GM23338 (cell line): ENCODE measurements around the gene STARD13.

Source experiments
- CTCF ChIP-seq, 2 experiments: fragments of 200-600 bp in 1 of 2; sonication (generic) in 1 of 2; conservative IDR thresholded peaks; 2 replicates each; pipeline versions ENCODE4 v1.5.1 to v1.6.1; 2016 to 2017; ENCODE audit warnings: antibody characterized with exemption in 2 of 2, low read depth in 2 of 2, mild to moderate bottlenecking in 2 of 2, moderate library complexity in 1 of 2
- EZH2 ChIP-seq: fragments of 200-600 bp; sonication (generic); IDR thresholded peaks from one replicate; pipeline ENCODE4 v1.8.0; 2017; ENCODE audit warnings: antibody characterized with exemption, mild to moderate bottlenecking, low read depth; ENCODE audit not compliant: unreplicated experiment
- POLR2AphosphoS5 ChIP-seq: IDR thresholded peaks from 2 replicates; pipeline ENCODE4 v1.6.1; 2016; ENCODE audit warnings: antibody characterized with exemption, low read depth
- REST ChIP-seq: IDR thresholded peaks from one replicate; pipeline ENCODE4 v1.6.1; 2018; ENCODE audit warnings: antibody characterized with exemption; ENCODE audit not compliant: unreplicated experiment
- STAT1 ChIP-seq: IDR thresholded peaks from one replicate; pipeline ENCODE4 v1.6.1; 2016; ENCODE audit warnings: antibody characterized with exemption; ENCODE audit not compliant: unreplicated experiment

GRCh38 chr13:33145667-33146066, 139.9 kb downstream of the STARD13 start:
- TF ChIP-seq CTCF (conservative IDR thresholded peaks at IDR 0.05; ENCODE audit: low read depth in 2 of 2) = no peak
- TF ChIP-seq POLR2AphosphoS5 = no peak
- TF ChIP-seq REST = no peak
- TF ChIP-seq STAT1 = no peak
- TF ChIP-seq EZH2 = no peak
